NCI-H2081 treated with DMSO at 0.1 percent for 48 hours (cell line): ENCODE data around the gene CKS1B.

Source experiments
- DNase-seq: peaks from one replicate; lab custom pipeline; 2025; lab: John Stamatoyannopoulos, UW

CKS1B gene

GRCh38 chr1:154974102-154974807 lies at the start of gene CKS1B:
Gene CKS1B (plus strand): TSS chr1:154974681. CDS start chr1:154974746, 65 bp downstream.
- peak; percentile 100 for DNase-seq

GRCh38 chr1:154925335-154926170 lies 48.9 kb upstream of the CKS1B start:
- no peak for DNase-seq

GRCh38 chr1:154926201-154926600 lies 48.3 kb upstream of the CKS1B start:
- DNase-seq = no peak

- no peak for DNase-seq
Measured at GRCh38 chr1:154931940-154932487, 42.5 kb upstream of the CKS1B start.

GRCh38 chr1:154934358-154934948 lies 40.0 kb upstream of the CKS1B start:
- no peak for DNase-seq

GRCh38 chr1:154935749-154936554 lies 38.5 kb upstream of the CKS1B start:
- no peak for DNase-seq

GRCh38 chr1:154936555-154937084 lies 37.9 kb upstream of the CKS1B start, which contains the start of gene PMVK:
Gene PMVK (minus strand): TSS chr1:154936719. CDS start chr1:154936685, 34 bp downstream.
- DNase-seq = peak; percentile 92

- DNase-seq = peak; percentile 92
Measured at GRCh38 chr1:154937085-154937987, 37.1 kb upstream of the CKS1B start.

- no peak for DNase-seq
Measured at GRCh38 chr1:154937988-154938386, 36.5 kb upstream of the CKS1B start.

GRCh38 chr1:154938604-154939399 lies 35.7 kb upstream of the CKS1B start:
- no peak for DNase-seq

- DNase-seq = no peak
Measured at GRCh38 chr1:154940213-154940560, 34.3 kb upstream of the CKS1B start.

GRCh38 chr1:154940651-154941194 lies 33.8 kb upstream of the CKS1B start:
- DNase-seq = no peak

GRCh38 chr1:154941333-154942013 lies 33.0 kb upstream of the CKS1B start:
- DNase-seq = no peak

- DNase-seq = no peak
Measured at GRCh38 chr1:154943649-154944400, 30.7 kb upstream of the CKS1B start.

GRCh38 chr1:154944401-154945159 lies 29.9 kb upstream of the CKS1B start:
- no peak for DNase-seq

- DNase-seq = no peak
Measured at GRCh38 chr1:154945160-154945961, 29.1 kb upstream of the CKS1B start.
